Measurements from ENCODE around the gene SLC6A2. TPM values are rescaled to one million over a fixed set of nuclear protein-coding genes. Genes with fewer than 3 reads are reported as not detected.

Gene SLC6A2
- total RNA-seq, 3 donors from 2014 or later (not counting 1 experiment from before 2014, with no cell fraction given) = not detected

DNA sequence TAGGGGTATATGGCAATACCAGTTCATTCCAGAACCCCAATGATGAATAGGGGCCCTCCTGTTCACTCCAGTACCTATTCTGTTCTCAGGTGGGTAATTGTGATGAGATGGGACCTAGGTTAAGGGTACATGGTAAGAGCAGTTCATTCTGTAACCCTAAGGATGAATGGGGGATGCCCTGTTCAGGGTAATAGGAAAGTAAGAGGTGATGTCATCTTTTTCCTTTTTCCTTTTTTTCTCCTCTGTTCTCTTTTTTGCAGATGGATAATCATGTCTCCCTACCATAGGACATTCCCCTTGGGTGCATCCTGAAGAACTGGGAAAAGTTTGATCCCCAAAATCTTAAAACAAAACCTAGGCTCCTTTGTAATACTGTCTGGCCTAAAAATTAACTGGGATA lies 25.0 kb upstream of the SLC6A2 start:
- H3K4me1 Mint-ChIP-seq = no peaks in the 10 kb centered on the region
- H3K4me3 Mint-ChIP-seq = no peak overlapping the region
- no peaks in the 10 kb centered on the region for H3K9me3 Mint-ChIP-seq
- Histone ChIP-seq H3K36me3 (ENCODE audit: control insufficient read depth, insufficient read depth, low read length) (no peaks in the 10 kb centered on the region), H3K27ac (ENCODE audit: low read length) (no peak overlapping the region), H3K4me3 (ENCODE audit: low read length) (no peak overlapping the region), H3K4me1 (ENCODE audit: control insufficient read depth, insufficient read depth, low read length) (no peaks in the 10 kb centered on the region), H3K27me3 (ENCODE audit: control insufficient read depth, insufficient read depth, low read length) (no peaks in the 10 kb centered on the region), H3K9me3 (ENCODE audit: control insufficient read depth, insufficient read depth, low read length) (no peaks in the 10 kb centered on the region)
- H3K36me3 Mint-ChIP-seq = no peaks in the 10 kb centered on the region
- intact Hi-C loops (cut with micrococcal nuclease) = no loop called here
- no peak for ATAC-seq
- no peak for TF ChIP-seq CTCF (IDR thresholded peaks at IDR 0.05)
- peaks cover 5 to 7% of the 10 kb centered on the region in 2 donors for H3K27me3 Mint-ChIP-seq (ENCODE audit: low read depth in 2 of 2)
- no peak for DNase-seq
- H3K27ac Mint-ChIP-seq = no peak overlapping the region

- Mint-ChIP-seq H3K27me3 (ENCODE audit: low read depth in 2 of 2) (peaks cover 5 to 7% of the 10 kb centered on the region in 2 donors), H3K4me1 (no peaks in the 10 kb centered on the region), H3K9me3 (no peaks in the 10 kb centered on the region), H3K27ac (no peak overlapping the region), H3K36me3 (no peaks in the 10 kb centered on the region), H3K4me3 (no peak overlapping the region)
- no peak overlapping the region for H3K4me3 ChIP-seq (ENCODE audit: low read length)
- no peak overlapping the region for H3K27ac ChIP-seq (ENCODE audit: low read length)
- intact Hi-C loops (cut with micrococcal nuclease) = no loop called here
- H3K9me3 ChIP-seq (ENCODE audit: control insufficient read depth, insufficient read depth, low read length) = no peaks in the 10 kb centered on the region
- TF ChIP-seq CTCF (IDR thresholded peaks at IDR 0.05) = no peak
- no peak for ATAC-seq
- H3K36me3 ChIP-seq (ENCODE audit: control insufficient read depth, insufficient read depth, low read length) = no peaks in the 10 kb centered on the region
- H3K4me1 ChIP-seq (ENCODE audit: control insufficient read depth, insufficient read depth, low read length) = no peaks in the 10 kb centered on the region
- no peak for DNase-seq
- H3K27me3 ChIP-seq (ENCODE audit: control insufficient read depth, insufficient read depth, low read length) = no peaks in the 10 kb centered on the region
Measured at GRCh38 chr16:55632259-55632658, 23.5 kb upstream of the SLC6A2 start.

DNA sequence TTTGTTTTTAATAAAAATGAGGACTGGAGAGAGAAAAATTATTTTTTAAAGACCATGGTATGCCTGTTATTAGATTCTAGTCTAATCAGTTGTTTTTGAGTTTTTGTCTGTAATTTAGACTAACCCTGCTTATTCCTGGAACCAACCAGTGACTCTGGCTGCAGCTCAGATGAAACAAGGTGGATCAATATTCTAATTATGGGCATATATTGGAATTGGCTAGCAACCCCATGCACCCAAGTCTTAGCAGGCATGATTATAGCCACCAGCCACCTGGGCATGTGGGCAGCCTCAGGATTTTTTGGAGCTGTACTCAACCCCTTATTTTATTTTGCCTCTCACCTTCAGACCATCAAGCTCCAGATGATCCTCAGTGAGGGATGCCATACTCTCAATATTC lies 21.6 kb upstream of the SLC6A2 start:
- intact Hi-C loops (cut with micrococcal nuclease) = no loop called here
- DNase-seq (no peak), ATAC-seq (no peak)
- peaks cover 6 to 7% of the 10 kb centered on the region in 2 donors for H3K27me3 Mint-ChIP-seq (ENCODE audit: low read depth in 2 of 2)
- no peaks in the 10 kb centered on the region for H3K9me3 ChIP-seq (ENCODE audit: control insufficient read depth, insufficient read depth, low read length)
- no peaks in the 10 kb centered on the region for H3K36me3 Mint-ChIP-seq
- H3K9me3 Mint-ChIP-seq = no peaks in the 10 kb centered on the region
- H3K4me3 Mint-ChIP-seq = no peak overlapping the region
- no peak overlapping the region for H3K27ac ChIP-seq (ENCODE audit: low read length)
- no peak for TF ChIP-seq CTCF (IDR thresholded peaks at IDR 0.05)
- H3K4me1 Mint-ChIP-seq = no peaks in the 10 kb centered on the region
- no peak overlapping the region for H3K27ac Mint-ChIP-seq
- no peak overlapping the region for H3K4me3 ChIP-seq (ENCODE audit: low read length)
- H3K36me3 ChIP-seq (ENCODE audit: control insufficient read depth, insufficient read depth, low read length) = no peaks in the 10 kb centered on the region
- H3K4me1 ChIP-seq (ENCODE audit: control insufficient read depth, insufficient read depth, low read length) = no peaks in the 10 kb centered on the region
- no peaks in the 10 kb centered on the region for H3K27me3 ChIP-seq (ENCODE audit: control insufficient read depth, insufficient read depth, low read length)

DNA sequence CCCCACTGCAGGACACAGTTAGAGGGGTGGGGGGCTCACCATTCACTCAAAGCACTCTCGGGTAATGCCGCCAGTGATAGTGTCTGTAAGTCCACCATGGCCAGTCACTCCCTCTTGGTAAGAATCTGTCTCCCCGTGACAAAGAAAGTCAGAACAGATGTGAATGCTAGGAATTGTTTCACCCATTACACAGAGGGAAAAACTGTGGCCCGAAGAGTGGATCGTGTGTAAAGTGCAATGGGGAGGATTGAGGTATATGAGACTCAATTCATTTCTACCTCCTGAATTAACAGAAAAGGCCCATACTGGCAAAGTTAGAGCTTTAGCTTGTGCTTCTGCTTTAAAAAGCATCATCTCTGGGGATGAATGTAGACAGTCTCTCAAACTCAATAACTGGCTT lies 17.5 kb upstream of the SLC6A2 start:
- H3K4me3 ChIP-seq (ENCODE audit: low read length) = no peak overlapping the region
- no peak for TF ChIP-seq CTCF (IDR thresholded peaks at IDR 0.05)
- WGBS (ENCODE audit: insufficient coverage) = 75% methylated on average over 3 of the region's 5 CpGs
- H3K27me3 Mint-ChIP-seq (ENCODE audit: low read depth in 2 of 2) = peaks cover 0 to 10% of the 10 kb centered on the region in 2 donors
- no peaks in the 10 kb centered on the region for H3K9me3 ChIP-seq (ENCODE audit: control insufficient read depth, insufficient read depth, low read length)
- no peaks in the 10 kb centered on the region for H3K9me3 Mint-ChIP-seq
- no peaks in the 10 kb centered on the region for H3K36me3 Mint-ChIP-seq
- H3K27ac Mint-ChIP-seq = no peak overlapping the region
- H3K36me3 ChIP-seq (ENCODE audit: control insufficient read depth, insufficient read depth, low read length) = no peaks in the 10 kb centered on the region
- no peaks in the 10 kb centered on the region for H3K4me1 Mint-ChIP-seq
- intact Hi-C loops (cut with micrococcal nuclease) = no loop called here
- H3K27ac ChIP-seq (ENCODE audit: low read length) = no peak overlapping the region
- DNase-seq = no peak
- H3K4me3 Mint-ChIP-seq = no peak overlapping the region
- H3K4me1 ChIP-seq (ENCODE audit: control insufficient read depth, insufficient read depth, low read length) = no peaks in the 10 kb centered on the region
- no peak for ATAC-seq
- H3K27me3 ChIP-seq (ENCODE audit: control insufficient read depth, insufficient read depth, low read length) = no peaks in the 10 kb centered on the region
